Limb (tissue), 2 donors: ENCODE results near the gene TXK.

Experiments
- DNase-seq, 2 donors: peaks; one replicate each; pipeline ENCODE4 v3.0.0-alpha.2; 2016; ENCODE audit errors: extremely low spot score in 2 of 2

TXK gene

DNA sequence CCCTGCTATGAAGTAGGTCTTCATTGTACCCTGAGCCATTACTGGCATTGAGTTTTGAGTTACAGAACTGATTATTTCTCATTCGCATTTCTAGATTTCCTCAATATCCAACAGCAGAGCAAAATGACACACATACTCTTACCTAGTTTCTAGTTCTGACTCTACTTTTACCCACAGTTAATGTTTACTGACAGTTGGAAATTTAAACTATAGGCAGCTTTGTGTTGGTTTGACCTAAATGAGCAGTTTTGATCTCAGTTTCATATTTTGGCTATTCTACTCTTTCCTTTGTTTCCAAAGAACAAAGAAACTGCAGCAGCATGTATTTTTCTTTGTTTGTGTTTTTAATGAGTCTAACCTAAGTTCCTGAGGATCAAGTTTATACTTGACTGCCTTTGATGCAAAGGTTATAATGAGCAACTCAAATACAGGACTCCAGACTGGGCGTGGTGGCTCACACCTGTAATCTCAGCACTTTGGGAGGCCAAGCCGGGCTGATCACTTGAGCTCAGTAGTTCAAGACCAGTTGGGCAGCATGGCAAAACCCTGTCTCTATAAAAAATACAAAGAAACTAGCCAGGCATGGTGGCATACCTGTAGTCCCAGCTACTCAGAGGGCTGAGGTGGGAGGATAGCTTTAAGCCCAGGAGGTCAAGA, 30.4 kb downstream of the TXK start:
- no peak for DNase-seq

- no peak for DNase-seq
Measured at GRCh38 chr4:48102303-48102702, 31.7 kb downstream of the TXK start.

DNA sequence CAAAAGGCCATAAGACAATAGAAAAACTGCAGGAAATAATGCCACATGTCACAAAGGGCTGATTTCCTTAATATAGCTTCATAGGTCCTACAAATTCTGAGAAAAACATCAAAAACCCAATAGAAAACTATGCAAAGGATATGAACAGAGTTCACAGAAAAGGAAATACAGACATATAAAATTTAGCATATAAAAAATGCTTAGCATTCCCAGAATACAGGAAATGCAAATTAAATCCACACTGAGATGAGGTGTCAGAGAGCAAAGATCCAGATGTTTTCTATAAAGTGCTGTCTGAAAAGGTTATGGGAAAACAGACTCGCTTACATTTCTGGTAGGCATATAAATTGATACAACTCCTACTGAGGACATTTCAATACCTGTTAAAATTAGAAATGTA, 33.8 kb downstream of the TXK start:
- peak in 1 of 2 donors; percentile 13 for DNase-seq

DNA sequence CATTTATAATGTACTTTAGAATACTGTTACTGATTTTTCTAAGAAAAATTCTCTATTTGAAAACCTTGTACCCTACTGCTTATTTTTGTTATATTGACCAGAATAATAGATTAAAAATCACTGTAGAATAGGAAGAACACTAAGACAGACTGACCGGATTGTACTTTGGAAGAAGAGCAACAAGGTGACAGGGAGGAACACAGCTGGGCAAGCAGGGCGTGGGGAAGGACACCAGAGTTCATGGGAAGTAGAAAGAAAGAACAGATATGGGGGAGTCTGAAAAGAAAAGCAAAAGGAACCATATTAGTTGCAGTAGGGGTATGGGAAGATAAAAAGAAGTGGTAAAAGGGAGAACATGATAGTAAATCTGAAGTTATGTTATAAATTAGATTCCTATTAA, 38.6 kb downstream of the TXK start:
- DNase-seq, result no peak

DNA sequence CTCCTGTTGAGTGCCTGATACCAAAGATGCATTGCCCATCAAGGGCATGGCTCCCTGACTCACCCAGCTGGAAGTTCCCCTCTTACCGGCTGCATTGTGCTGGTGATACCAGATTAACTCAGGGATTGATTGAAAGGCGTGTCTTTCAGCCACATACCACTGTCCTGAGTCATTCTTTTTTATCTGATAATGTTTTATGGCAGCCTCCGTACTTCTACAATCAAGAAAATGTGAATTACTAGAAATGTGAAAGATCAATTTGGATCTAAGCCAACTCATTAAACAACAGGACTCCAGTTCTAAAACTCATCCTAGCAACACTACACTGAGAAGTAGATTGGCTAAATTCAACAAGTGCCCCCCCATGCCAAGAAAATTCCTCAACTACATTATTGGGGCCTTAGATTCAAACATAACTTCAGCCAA, 40.0 kb downstream of the TXK start:
- no peak for DNase-seq

GRCh38 chr4:48090621-48091020, 43.4 kb downstream of the TXK start:
- no peak for DNase-seq

GRCh38 chr4:48085821-48086589, 48.0 kb downstream of the TXK start:
- DNase-seq, result no peak

- DNase-seq, result no peak
Measured at GRCh38 chr4:48082956-48083355, 51.1 kb downstream of the TXK start.

GRCh38 chr4:48081196-48081595, 52.9 kb downstream of the TXK start:
- DNase-seq, result no peak

GRCh38 chr4:48079972-48080391, 54.1 kb downstream of the TXK start:
- DNase-seq, result no peak

DNA sequence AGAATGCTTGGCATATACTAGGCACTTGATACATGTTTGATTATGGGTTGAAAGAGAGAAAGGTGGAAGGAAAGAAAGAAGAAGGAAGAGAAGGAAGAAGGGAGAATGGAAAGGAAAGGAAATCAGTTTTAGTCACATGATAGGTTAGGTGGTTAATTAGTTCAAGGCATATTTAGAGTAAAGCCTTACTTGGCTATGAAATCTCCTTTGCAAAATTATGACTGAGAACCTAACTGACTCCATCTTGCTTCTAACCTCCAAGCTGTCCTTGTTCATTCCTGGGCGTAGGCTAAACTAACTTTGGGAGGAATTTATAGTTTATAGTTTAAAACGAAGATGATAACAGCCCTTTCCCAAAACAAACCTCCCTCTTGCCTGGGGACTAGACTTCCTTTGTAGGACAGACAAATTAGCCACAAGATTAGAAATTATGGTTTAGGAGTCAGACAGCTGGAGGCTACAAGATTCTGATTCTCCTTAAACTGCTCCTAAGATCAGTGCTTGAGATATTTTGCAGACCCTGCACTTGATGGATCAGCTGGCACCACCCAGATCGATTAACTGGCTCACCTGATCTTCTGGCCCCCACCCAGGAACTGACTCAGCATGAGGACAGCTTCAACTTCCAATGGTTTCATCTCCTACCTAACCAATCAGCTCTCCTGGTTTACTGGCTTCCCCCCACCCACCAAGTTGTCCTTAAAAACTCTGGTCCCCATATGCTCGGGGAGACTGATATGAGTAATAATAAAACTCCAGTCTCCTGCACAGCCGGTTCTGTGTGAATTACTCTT, 55.0 kb downstream of the TXK start:
- no peak for DNase-seq

GRCh38 chr4:48078425-48078824, 55.6 kb downstream of the TXK start:
- DNase-seq, result no peak

GRCh38 chr4:48074657-48075056, 59.4 kb downstream of the TXK start:
- no peak for DNase-seq

DNA sequence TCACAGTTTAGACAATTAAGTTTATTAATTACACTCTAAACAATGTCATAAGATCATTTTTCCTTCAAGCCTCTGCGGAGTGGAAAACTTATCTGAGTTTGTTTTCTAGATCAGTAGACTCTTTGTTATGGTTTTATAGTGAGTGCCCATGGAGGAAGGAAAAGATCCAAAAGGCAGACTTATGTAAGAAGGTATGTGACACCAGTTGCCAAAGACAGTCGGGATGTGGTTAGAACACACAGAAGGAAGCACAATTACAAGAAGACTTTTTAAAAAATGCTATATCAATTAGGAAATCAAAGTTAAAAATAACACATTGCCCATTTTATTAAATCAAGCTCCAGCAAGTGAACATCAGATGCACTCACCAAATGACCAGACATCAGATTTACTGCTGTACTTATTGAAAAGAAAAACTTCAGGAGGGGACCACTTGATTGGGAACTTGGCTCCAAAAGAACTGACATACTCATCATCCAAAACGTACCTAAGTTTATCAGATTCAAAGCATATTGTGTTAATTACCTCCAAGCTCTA, 60.4 kb downstream of the TXK start:
- DNase-seq, result no peak

DNA sequence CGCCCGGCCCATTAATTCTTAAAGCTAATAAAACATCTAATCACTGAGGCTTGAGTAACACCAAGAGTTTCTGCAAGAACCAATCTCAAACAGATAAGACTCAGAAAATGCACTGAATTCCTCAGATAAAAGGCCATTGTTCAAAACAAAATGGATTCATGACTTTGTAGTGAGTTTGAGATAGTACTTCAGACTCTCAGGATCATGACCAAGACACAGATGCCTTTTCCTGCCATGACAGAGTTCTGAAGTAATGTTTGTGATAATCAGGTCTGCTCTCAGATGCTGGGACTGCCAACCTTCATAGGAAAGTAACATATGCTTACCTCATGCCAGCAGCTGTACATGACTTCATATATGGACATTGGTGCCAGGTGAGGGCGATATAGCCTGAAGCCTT, 62.9 kb downstream of the TXK start:
- no peak for DNase-seq

GRCh38 chr4:48069026-48069425, 65.0 kb downstream of the TXK start:
- no peak for DNase-seq

DNA sequence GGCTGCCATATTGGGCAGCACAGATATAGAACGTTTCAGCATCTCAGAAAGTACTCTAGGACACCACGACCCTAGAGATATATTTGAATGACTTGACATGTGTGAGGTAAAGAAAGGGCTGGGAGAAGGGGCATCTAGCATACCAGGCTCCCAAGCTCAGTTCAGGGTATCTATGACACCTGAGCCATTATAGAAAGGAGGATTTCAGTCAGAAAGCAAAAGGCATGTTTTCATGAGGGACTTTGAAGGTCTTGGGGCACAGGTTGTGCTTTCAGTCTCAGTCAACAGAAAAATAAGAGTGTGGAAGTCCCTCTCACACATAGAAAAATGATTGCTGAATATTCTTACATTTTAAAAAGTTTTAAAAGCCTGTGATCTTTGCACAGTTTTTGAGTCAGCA, 65.9 kb downstream of the TXK start:
- no peak for DNase-seq

GRCh38 chr4:48067536-48067935, 66.5 kb downstream of the TXK start:
- no peak for DNase-seq

- no peak for DNase-seq
Measured at GRCh38 chr4:48065587-48066052, 68.4 kb downstream of the TXK start.

- DNase-seq, result no peak
Measured at GRCh38 chr4:48064349-48064748, 69.7 kb downstream of the TXK start.

DNA sequence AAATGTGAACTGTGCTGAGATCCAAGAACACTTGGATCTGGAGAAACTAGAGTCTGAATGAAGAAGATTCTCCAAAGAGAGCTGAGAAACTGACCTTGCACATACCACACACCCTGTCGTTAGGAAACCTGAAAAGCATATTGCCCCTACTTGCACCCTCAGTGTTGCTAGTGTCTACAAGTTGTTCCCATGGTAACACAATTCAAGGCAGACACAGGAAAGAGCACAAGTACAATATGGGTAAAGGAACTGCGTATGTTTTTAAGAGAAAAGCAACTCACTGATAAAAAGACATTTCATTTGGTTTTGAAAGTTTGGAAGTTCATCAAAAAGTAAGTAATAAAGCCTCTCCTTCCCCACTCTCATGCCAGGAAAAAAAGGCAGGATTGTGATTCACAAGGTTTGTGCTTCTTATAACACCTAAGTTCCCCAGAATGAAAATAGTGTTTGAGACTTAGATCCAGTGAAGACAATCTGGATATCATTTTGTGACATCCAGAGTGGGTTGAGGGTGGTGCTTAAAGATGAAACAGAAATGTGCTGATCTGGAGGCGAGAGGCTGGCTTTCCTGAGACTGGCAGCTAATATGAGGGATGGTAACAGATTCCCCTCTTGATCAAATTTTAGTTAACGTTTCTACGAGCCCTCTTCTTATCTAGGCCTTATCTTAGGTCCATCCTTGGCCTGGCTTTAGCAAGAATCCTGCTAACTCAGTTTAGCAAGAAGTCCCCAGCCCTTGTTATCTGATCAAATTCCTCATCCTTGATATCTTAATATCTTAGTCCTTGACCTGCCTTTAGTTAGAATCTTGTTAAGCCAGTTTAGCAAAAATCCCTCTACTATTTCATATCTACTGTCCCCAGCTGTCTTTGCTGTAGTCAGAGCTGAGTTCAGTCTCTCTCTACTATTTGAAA, 75.2 kb downstream of the TXK start:
- DNase-seq, result no peak
